HG02870 (cell line): Measurements from ENCODE around the gene R3HDML.
"Not testable (repeated sequence)": the region's sequence is repeated elsewhere in the genome, so short reads cannot be mapped to it uniquely, and the experiment has no call there.

Experiments used
- ATAC-seq: cut with Tn5 transposase; IDR thresholded peaks from one replicate; pipeline ENCODE4 v1.9.1; 2021; ENCODE audit warnings: mild to moderate bottlenecking, moderate library complexity; ENCODE audit not compliant: unreplicated experiment

R3HDML gene, protein sequence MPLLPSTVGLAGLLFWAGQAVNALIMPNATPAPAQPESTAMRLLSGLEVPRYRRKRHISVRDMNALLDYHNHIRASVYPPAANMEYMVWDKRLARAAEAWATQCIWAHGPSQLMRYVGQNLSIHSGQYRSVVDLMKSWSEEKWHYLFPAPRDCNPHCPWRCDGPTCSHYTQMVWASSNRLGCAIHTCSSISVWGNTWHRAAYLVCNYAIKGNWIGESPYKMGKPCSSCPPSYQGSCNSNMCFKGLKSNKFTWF

DNA sequence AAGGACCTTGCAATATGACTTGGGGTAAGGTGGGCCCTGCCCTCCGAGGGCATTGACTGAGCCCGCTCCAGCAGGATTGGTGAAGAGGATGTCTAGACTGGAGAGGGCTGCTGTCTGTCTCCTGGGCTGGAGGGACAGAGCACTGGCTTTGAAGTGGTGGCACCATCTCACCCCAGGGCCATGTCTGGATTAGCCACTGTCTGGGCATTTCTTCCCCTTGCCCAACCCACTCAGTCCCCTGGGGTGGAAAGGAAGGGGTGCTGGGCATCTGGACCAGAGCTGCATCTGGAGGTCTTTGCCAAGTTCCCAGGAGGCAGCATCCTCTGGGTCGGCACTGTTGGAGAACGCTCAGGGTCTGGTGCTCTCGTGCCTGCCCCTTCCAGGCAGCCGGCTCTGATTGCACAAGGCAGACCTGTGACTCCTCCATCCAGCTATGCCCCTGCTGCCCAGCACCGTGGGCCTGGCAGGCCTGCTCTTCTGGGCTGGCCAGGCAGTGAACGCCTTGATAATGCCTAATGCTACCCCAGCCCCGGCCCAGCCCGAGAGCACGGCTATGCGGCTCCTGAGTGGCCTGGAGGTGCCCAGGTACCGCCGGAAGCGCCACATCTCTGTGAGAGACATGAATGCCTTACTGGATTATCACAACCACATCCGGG, at the start of gene R3HDML:
R3HDML (plus strand) TSS at position 319 of the 656 bp plus-strand sequence; CDS start at position 434, 115 bp downstream.
- ATAC-seq = no peak

GRCh38 chr20:44287272-44288097, 49.4 kb upstream of the R3HDML start:
- no peak for ATAC-seq

GRCh38 chr20:44288252-44288651, 48.6 kb upstream of the R3HDML start:
- ATAC-seq = no peak

DNA sequence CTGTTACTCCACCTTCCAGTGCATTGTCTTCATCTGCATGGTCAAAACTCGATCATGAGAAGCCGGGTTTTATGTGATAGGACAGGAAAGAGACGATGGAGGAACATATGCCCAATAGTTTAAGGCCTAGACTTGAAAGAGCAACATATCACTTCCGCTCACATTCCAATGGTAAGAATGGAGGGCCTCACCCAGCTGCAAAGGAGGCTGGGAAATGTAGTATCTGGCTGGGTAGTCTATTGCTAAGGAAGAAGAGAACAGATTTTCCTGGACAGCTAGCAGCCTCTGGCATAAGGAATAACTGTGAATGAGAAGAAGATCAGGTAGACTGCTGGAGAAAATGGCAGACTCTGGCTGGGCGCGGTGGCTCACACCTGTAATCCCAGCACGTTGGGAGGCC, 45.1 kb upstream of the R3HDML start:
- ATAC-seq = no peak

GRCh38 chr20:44296011-44296410, 40.8 kb upstream of the R3HDML start:
- no peak for ATAC-seq

DNA sequence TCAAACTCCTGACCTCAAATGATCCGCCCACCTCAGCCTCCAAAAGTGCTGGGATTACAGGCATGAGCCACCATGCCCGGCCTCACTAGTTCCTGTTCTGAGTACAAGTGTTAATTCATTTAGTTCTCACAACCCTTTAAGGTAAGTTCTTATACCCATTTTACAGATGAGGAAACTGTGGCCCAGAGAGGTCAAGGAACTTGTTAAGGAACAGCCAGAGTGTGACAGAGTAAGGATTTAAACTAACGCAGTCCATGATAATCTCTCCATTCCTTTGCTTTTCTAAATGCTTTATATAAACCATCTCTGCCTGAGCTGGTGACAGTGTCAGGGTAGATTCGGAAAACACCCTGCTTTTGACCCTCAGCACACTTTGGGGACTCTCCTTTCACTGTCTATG, 39.1 kb upstream of the R3HDML start:
- ATAC-seq = no peak

DNA sequence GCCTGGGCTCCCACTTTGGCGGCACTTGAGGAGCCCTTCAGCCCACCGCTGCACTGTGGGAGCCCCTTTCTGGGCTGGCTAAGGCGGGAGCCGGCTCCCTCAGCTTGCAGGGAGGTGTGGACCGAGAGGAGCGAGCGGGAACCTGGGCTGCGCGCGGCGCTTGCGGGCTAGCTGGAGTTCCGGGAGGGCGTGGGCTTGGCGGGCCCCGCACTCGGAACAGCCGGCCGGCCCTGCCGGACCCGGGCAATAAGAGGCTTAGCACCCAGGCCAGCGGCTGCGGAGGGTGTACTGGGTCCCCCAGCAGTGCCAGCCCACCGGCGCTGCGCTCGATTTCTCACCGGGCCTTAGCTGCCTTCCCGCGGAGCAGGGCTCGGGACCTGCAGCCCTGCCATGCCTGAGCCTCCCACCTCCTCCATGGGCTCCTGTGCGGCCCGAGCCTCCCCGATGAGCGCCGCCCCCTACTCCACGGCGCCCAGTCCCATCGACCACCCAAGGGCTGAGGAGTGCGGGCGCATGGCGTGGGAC, 37.8 kb upstream of the R3HDML start:
- ATAC-seq = not testable (repeated sequence)

DNA sequence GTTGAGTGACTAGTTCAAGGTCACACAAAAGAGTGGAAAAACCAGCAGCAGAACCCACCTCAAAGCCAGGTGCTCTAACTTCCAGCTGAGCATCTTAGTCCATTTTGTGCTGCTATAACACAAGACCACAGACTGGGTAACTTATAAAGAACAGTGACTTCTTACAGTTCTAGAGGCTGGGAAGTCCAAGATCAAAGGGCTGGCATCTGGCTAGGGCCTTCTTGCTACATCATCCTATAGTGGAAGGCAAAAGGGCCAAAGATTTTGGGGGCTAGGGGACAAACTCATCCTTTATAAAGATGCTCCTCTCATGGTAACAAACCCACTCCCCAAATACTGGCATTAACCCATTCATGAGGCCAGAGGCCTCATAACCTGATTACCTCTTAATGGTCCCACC, 35.6 kb upstream of the R3HDML start:
- ATAC-seq = no peak

DNA sequence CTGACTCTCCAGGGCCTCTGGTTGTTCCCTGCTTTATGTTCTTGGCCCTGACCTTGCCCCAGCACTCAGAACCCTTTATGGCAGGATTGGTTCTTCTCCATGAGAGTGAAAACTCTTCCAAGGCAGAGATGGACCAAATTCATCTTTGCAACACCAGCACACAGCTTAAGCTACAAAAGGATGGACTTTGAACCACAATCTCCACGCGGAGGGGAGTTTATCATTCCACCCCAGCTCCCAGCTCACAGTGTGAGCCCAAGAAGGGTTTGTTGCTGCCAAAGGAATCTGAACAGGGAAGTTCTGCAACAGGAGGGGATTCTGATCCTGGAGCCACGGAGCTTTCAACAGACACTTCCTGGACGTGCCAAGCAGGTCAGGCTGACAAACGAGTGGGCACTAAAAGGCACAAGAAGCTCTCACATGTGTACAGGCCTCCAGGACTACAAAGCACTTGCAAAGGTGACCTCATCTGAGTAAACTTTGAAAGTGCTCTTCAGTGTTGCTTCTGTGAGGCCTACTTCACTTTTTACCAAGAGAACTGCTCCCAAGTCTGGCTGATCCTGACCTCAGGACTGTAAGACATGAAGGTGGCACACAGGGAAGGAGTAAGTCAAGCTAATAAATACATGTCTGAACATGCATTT, 34.7 kb upstream of the R3HDML start:
- no peak for ATAC-seq

GRCh38 chr20:44302736-44303135, 34.1 kb upstream of the R3HDML start:
- no peak for ATAC-seq

- no peak for ATAC-seq
Measured at GRCh38 chr20:44304383-44304782, 32.5 kb upstream of the R3HDML start.

- ATAC-seq = no peak
Measured at GRCh38 chr20:44306927-44307326, 29.9 kb upstream of the R3HDML start.

DNA sequence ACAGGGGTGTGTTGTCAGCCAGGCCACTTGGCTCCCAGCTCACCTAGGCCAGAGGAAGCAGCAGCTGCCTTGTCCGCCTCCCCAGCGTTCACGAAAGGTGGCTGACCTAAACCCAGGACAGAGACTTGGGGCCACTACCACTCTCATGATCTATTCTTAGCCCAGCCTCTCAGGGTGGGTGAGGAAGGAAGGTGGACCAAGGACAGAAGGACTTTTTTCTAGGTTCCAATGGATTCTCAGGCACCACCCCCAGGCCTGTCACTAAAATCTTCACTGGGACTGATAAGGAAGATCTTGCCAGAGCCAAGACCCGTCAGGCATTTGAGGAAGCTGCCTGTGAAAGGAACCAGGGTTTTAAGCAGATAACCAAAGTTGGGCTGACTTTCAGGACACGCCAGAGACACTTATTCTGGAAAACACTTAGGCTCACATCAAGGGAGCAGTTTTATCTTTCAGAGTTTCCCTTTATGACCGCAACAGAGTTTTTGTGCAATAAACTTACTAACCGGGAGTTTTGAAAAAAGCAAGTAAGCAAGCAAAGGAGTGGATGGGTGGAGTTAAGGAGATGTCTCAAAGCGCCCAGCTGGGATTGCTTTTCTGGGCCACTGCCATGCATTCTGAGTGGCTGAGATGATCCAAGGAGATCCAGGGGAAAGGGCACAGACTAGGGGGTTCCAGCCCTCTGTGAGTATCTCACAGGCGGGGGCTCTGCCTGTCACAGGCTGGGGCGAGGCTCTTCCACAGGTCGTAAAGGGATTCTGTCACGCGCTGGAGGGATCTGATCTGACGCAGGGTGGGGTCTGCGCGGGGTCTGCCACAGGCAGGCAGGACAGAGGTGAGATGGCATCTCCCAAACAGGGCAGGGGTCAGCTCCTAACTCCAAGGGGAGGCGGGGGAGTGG, 26.8 kb upstream of the R3HDML start:
- ATAC-seq = no peak

GRCh38 chr20:44310664-44311639, 25.9 kb upstream of the R3HDML start, which contains the start of gene FITM2:
Gene FITM2 (minus strand): TSS chr20:44311202. CDS start chr20:44311148, 54 bp downstream.
- ATAC-seq = peak; percentile 72

GRCh38 chr20:44314870-44315269, 22.0 kb upstream of the R3HDML start:
- no peak for ATAC-seq

DNA sequence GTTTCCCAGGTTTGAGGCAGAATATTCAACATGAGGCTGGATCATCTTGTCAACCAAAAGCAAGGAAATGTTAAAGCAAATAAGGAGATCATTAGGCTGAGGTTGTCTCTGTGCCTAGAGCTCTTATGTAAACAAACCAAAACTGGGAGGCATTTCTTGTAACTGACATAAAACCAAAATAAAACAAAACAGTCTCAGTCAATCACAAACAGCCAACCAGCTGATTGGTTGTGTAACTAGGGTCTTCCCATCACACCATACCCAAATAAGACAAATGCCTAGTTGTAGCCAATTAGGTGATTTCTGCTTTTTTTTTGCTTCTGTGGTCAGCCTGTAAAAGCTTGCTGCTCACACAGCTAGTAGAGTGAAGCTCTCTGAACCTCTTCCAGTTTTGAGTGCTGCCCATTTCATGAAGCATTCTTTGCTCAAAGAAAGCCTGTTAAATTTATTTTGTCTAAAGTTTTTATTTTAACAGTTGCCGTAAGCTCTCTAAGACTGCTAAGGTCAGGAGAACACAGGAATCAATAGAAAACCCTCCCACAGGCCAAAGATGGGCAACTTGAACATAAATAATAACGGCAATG, 16.9 kb upstream of the R3HDML start:
- ATAC-seq = no peak

DNA sequence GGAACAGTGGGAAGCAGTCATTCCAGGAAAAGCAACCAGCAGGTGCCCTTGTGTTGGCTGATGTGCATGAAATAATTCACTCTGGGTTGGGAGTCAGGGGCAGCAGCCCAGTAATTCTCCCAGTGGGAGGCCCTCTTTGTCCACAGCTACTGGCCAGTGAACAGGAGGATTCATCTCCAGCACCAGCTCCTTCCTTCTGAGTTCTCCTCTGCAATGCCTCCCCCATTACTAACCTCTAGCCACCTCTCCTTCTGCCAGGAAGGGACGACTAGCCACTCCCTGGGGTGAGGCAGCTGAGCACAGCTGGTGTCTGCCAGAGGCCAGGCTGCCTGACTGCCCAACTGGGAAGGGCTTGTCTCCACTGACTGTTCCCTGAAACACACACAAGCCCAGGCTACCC, 12.5 kb upstream of the R3HDML start:
- ATAC-seq = no peak

DNA sequence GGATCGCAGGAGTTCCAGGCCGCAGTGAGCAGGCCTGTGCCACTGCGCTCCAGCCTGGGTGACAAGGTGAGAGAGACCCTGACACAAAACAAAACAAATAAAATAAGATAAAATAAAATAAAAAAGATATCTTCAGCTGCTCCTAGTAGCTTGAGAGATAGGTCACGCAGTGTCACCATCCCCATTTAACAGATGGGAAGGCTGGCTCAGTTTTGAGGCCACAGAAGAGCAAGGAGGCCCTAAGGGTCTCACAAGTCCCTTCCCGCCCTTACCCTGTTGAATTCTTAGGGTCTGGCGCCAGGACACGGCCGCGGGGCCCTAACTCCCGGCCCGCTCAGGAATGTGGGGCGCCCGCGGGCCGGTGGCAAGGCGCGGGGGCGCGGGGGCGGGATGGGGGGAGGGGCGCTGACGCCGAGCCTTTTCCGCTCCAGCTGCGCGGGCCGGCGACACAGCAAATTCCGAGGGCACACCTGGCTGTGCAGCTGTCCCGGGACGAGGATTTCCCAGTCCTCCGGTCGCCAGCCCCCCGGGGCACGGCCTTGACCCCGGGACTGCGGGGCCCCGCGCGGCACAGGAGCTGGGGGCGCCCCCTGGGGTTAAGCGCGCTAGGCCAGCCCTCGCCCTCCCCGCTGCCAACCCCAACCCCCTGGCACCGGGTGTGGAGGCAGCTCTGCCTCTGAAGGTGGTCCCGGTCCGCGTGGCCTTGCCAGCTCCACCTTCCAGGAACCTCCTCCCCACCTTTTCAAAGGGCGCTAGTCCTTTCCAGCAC, 10.3 kb upstream of the R3HDML start:
- ATAC-seq = no peak
